Stimulated activated CD4-positive, alpha-beta T cell treated with anti-CD3 and anti-CD28 coated beads, Interleukin-4, amount 100 ng/mL, for 48 hours (primary cell): Measurements from ENCODE around the gene NUDT2.
"Not testable (repeated sequence)": the region's sequence is repeated elsewhere in the genome, so short reads cannot be mapped to it uniquely, and the experiment has no call there.

ENCODE experiments used
- DNase-seq, 2 donors: peaks; one replicate each; pipeline ENCODE4 v3.0.0-alpha.2; 2020; ENCODE audit warnings: low read depth in 2 of 2

Gene NUDT2

GRCh38 chr9:34328987-34329832, at the start of gene NUDT2, which contains the start of gene KIF24:
Gene NUDT2 (plus strand): TSS chr9:34329569. CDS start chr9:34339040, 9,471 bp downstream.
Gene KIF24 (minus strand): TSS chr9:34329268. CDS start chr9:34311346, 17,922 bp downstream.
- DNase-seq: peak; percentile 87 to 93

GRCh38 chr9:34282096-34282495, 47.3 kb upstream of the NUDT2 start:
- no peak for DNase-seq

GRCh38 chr9:34289159-34289558, 40.2 kb upstream of the NUDT2 start:
- no peak for DNase-seq

GRCh38 chr9:34291023-34291422, 38.3 kb upstream of the NUDT2 start:
- DNase-seq: no peak

- no peak for DNase-seq
These were observed 37.9 kb upstream of the NUDT2 start for GRCh38 chr9:34291423-34291822.

- no peak for DNase-seq
These were observed 36.8 kb upstream of the NUDT2 start for GRCh38 chr9:34292552-34292951.

- DNase-seq: not testable (repeated sequence)
These were observed 28.3 kb upstream of the NUDT2 start for GRCh38 chr9:34301064-34301463.

- DNase-seq: not testable (repeated sequence)
These were observed 21.1 kb upstream of the NUDT2 start for GRCh38 chr9:34308316-34308715.

- DNase-seq: no peak
These were observed 19.2 kb upstream of the NUDT2 start for GRCh38 chr9:34310215-34310614.

- DNase-seq: no peak
These were observed 17.7 kb upstream of the NUDT2 start for GRCh38 chr9:34311499-34312185.

GRCh38 chr9:34317436-34317835, 11.9 kb upstream of the NUDT2 start:
- DNase-seq: no peak

- DNase-seq: no peak
These were observed 11.1 kb upstream of the NUDT2 start for GRCh38 chr9:34318163-34318790.

GRCh38 chr9:34321451-34321850, 7.9 kb upstream of the NUDT2 start:
- no peak for DNase-seq

GRCh38 chr9:34322899-34323591, 6.3 kb upstream of the NUDT2 start:
- DNase-seq: no peak

GRCh38 chr9:34326690-34327089, 2.7 kb upstream of the NUDT2 start:
- DNase-seq: no peak

- no peak for DNase-seq
These were observed 826 bp upstream of the NUDT2 start for GRCh38 chr9:34328500-34328986.

- DNase-seq: no peak
These were observed 1.8 kb downstream of the NUDT2 start for GRCh38 chr9:34331196-34331595.

GRCh38 chr9:34332076-34332964, 3.0 kb downstream of the NUDT2 start:
- DNase-seq: no peak

- no peak for DNase-seq
These were observed 4.5 kb downstream of the NUDT2 start for GRCh38 chr9:34333836-34334235.

- DNase-seq: no peak
These were observed 5.0 kb downstream of the NUDT2 start for GRCh38 chr9:34334337-34334824.

- no peak for DNase-seq
These were observed 5.5 kb downstream of the NUDT2 start for GRCh38 chr9:34334916-34335315.
